ENCODE measurements around the gene IFNL2. TPM values are rescaled to one million over a fixed set of nuclear protein-coding genes. Genes with fewer than 3 reads are reported as not detected.

The IFNL2 gene
- total and polyA plus RNA-seq, 9 of the 15 experiments (the other 6 are each of a cell fraction or from before 2014, with no cell fraction given), result not detected

DNA sequence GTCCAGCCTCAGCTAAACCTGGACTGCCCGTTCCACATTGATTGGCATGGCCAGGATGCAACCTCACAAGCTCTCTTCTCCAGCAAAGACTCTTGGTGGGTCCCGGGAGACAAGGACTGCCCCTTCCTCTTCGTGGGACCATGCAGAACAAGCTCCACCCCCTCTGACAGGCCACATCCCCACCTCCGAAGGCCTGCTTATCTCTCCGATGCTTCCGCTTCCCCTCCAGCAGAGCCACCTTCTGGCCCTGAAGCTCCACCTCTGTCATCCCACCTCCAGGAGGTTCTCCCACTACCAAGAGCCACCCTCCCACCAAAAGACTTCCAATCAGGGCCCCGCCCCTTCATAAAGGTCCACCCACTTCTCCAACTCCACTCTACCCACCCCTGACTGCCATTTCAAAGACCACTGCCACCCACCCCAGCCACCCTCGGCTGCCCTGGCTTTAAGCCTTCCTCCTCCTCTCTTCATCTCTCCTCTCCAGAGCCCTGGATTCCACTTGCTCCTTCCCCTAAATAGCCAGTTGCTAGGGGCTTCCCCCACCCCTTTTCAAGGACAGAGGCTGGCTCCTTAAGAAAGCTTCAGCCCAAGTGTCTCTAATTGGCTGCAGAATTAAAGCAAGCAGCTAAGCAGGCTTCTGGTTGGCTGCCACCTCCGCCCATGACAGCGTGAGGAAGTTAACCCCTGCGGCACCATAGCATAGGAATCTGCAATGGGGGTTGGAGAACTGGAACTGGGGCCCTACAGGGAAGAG is 42.5 kb downstream of the IFNL2 start (continued):
- TF ChIP-seq TOE1 (IDR thresholded peaks at IDR 0.05; ENCODE audit: borderline replicate concordance) (peak; percentile 88), TOE1 (CRISPR knock-in tag; IDR thresholded peaks at IDR 0.05; ENCODE audit: borderline replicate concordance, low read depth) (no peak), ZNF263 (CRISPR knock-in tag; IDR thresholded peaks at IDR 0.05; ENCODE audit: borderline replicate concordance) (no peak), SPI1 (IDR thresholded peaks at IDR 0.05; ENCODE audit: borderline replicate concordance, low read depth, low read length) (peak; percentile 77), ZFP30 (CRISPR knock-in tag; IDR thresholded peaks at IDR 0.05; ENCODE audit: borderline replicate concordance) (no peak), DPF2 (IDR thresholded peaks at IDR 0.05) (peak; percentile 78), ZNF75A (CRISPR knock-in tag; IDR thresholded peaks at IDR 0.05) (peak; percentile 89), ZNF134 (CRISPR knock-in tag; conservative IDR thresholded peaks at IDR 0.05) (no peak), TAF1 (IDR thresholded peaks at IDR 0.05; ENCODE audit: control insufficient read depth, extremely low read depth, insufficient read depth, low read length, severe bottlenecking) (peak; percentile 37), NR2C2 (CRISPR knock-in tag; IDR thresholded peaks at IDR 0.05) (no peak), NR2C2 (tag; IDR thresholded peaks at IDR 0.05) (no peak), MLLT1 (IDR thresholded peaks at IDR 0.05) (0 out of 4 replicates have a peak, but pooled peaks of 1 of the 2 experiments have one; percentile 60), CC2D1A (IDR thresholded peaks at IDR 0.05) (0 out of 2 replicates have a peak, but pooled peaks have one; percentile 48), TBP (optimal IDR thresholded peaks at IDR 0.05; ENCODE audit: low read depth, low read length) (peak; percentile 42), HDAC2 (IDR thresholded peaks at IDR 0.05) (peak; percentile 52; the same call in 1 of the 2 replicates)
- TF ChIP-seq, protein P1, sequence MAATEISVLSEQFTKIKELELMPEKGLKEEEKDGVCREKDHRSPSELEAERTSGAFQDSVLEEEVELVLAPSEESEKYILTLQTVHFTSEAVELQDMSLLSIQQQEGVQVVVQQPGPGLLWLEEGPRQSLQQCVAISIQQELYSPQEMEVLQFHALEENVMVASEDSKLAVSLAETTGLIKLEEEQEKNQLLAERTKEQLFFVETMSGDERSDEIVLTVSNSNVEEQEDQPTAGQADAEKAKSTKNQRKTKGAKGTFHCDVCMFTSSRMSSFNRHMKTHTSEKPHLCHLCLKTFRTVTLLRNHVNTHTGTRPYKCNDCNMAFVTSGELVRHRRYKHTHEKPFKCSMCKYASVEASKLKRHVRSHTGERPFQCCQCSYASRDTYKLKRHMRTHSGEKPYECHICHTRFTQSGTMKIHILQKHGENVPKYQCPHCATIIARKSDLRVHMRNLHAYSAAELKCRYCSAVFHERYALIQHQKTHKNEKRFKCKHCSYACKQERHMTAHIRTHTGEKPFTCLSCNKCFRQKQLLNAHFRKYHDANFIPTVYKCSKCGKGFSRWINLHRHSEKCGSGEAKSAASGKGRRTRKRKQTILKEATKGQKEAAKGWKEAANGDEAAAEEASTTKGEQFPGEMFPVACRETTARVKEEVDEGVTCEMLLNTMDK (IDR thresholded peaks at IDR 0.05; ENCODE audit: borderline replicate concordance, insufficient read depth, low read depth, low read length, poor library complexity, severe bottlenecking), result peak; percentile 35
- TF ChIP-seq, protein P2, sequence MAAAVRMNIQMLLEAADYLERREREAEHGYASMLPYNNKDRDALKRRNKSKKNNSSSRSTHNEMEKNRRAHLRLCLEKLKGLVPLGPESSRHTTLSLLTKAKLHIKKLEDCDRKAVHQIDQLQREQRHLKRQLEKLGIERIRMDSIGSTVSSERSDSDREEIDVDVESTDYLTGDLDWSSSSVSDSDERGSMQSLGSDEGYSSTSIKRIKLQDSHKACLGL (CRISPR knock-in tag; IDR thresholded peaks at IDR 0.05; ENCODE audit: borderline replicate concordance, poor library complexity, severe bottlenecking), result no peak
- TF ChIP-seq, protein P3, sequence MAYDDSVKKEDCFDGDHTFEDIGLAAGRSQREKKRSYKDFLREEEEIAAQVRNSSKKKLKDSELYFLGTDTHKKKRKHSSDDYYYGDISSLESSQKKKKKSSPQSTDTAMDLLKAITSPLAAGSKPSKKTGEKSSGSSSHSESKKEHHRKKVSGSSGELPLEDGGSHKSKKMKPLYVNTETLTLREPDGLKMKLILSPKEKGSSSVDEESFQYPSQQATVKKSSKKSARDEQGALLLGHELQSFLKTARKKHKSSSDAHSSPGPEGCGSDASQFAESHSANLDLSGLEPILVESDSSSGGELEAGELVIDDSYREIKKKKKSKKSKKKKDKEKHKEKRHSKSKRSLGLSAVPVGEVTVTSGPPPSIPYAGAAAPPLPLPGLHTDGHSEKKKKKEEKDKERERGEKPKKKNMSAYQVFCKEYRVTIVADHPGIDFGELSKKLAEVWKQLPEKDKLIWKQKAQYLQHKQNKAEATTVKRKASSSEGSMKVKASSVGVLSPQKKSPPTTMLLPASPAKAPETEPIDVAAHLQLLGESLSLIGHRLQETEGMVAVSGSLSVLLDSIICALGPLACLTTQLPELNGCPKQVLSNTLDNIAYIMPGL (CRISPR knock-in tag; IDR thresholded peaks at IDR 0.05), result 0 out of 2 replicates have a peak, but pooled peaks have one; percentile 61
- TF ChIP-seq, protein P4, sequence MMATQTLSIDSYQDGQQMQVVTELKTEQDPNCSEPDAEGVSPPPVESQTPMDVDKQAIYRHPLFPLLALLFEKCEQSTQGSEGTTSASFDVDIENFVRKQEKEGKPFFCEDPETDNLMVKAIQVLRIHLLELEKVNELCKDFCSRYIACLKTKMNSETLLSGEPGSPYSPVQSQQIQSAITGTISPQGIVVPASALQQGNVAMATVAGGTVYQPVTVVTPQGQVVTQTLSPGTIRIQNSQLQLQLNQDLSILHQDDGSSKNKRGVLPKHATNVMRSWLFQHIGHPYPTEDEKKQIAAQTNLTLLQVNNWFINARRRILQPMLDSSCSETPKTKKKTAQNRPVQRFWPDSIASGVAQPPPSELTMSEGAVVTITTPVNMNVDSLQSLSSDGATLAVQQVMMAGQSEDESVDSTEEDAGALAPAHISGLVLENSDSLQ (IDR thresholded peaks at IDR 0.05), result peak; percentile 92

All from K562 (cell line).